HepG2 (cell line): Measurements from ENCODE around the gene CSTF3.

Experiments
- POLR2A ChIP-seq, 2 experiments: IDR thresholded peaks; 2 replicates each; pipeline ENCODE4 v1.6.1; 2011; ENCODE audit warnings: low read depth in 2 of 2, low read length in 2 of 2, mild to moderate bottlenecking in 1 of 2, moderate library complexity in 1 of 2; ENCODE audit not compliant: insufficient read depth in 1 of 2
- ZBTB21 ChIP-seq: sonication (generic); formaldehyde crosslinking; IDR thresholded peaks from 2 replicates; pipeline ENCODE4 v1.4.0; 2020; ENCODE audit warnings: missing genetic modification reagents
- ZNF235 ChIP-seq: sonication (generic); formaldehyde crosslinking; IDR thresholded peaks from 2 replicates; pipeline ENCODE4 v1.8.1; 2023; ENCODE audit warnings: mild to moderate bottlenecking, missing genetic modification reagents, borderline replicate concordance
- ZNF792 ChIP-seq: IDR thresholded peaks from 2 replicates; pipeline ENCODE4 v1.6.1; 2016

- no peak for TF ChIP-seq POLR2A (IDR thresholded peaks at IDR 0.05; ENCODE audit: insufficient read depth in 1 of 2, low read depth in 2 of 2, low read length in 2 of 2)
- TF ChIP-seq ZBTB21 (CRISPR knock-in tag): no peak
- TF ChIP-seq ZNF235: no peak
- no peak for TF ChIP-seq ZNF792 (CRISPR knock-in tag)
Observed at GRCh38 chr11:33094157-33094556, 67.1 kb downstream of the CSTF3 start.
